Measurements from ENCODE around the gene EXOC7.

The EXOC7 gene

DNA sequence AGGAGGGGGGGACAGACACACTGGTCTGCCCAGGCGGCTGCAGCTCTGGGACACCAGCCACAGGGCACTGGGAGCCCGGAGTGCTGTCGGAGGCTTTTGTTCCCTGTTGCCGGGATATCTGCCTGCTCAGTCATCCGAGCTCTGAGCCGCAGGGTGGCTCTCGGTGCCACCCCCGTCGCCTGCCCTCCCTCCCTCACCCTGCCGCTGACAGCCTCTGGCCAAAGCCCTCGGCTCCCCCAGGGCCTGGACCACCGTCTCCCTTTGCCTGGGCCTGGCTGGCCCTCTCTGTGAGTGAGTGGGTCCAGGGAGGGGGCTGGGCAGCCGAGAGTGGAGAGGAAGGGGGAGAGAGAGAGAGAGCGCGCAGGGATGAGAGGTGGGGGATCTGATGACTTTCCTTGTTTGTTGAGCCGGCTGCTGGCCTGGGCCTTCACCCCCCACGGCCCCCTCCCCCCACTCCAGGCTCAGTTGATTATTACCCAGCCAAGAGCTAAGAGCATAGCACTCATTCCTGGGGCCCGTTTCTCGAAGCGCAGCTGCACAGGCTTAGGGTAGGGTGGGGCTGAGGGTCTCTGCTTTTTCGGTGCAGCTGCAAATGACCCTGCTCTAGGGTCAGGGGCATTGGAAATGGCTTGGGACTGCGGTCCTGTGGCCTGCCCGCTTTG, 34.8 kb upstream of the EXOC7 start:
- DNase-seq: no peak

GRCh38 chr17:76137351-76138233, 34.0 kb upstream of the EXOC7 start:
- no peak for DNase-seq

DNA sequence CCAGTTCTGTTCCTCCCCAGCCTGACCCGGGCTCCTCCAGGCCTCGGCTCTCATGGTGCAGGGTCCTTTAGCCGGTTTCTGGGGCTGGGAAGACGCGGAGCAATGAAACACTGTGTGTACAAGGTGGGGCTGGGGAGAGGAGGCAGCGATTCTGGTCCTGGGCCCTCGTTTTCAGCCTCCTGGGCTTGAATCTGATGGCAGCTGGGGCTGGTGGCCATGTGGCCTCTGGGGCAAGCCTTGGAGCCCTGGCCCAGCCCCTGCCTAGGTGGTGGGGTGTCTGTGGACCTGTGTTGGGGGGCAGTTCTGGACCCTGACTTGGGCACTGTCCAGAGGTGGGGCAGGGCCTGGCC, 33.4 kb upstream of the EXOC7 start:
- DNase-seq: no peak

DNA sequence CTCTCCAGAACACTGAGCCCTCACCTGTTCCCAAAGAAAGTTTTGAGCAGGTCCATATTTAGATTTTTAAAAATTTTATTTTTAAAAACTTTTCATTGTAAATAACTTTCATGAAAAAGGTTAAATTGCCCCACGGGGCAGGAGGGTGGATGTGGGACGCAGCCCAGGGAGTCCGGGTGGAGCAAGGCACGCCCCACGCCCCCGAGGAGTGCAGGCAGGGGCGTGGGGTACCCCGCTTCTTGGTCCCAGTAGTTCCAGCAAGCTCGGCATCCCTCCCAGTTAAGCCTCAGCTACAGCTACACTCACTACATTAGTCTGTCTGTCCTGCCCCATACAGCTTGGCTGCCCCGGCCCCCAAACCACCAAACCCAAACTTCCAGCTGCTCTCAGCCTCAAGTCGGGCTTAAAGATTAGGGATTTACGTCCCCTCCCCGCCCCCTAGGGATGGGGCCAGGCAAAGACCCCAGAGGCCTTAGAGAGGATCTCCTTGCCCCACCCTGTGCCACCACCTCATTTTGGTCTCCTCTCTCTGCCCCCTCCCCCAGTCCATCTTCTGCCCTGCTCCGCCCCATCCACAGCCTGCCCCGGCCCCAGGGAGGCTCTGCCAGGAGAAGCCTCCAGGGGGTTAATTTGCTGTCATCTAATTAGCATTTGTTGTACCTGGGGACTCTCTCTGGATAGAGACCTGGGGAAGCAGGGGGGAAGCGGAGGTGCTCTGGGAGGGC, 32.9 kb upstream of the EXOC7 start:
- DNase-seq: no peak

DNA sequence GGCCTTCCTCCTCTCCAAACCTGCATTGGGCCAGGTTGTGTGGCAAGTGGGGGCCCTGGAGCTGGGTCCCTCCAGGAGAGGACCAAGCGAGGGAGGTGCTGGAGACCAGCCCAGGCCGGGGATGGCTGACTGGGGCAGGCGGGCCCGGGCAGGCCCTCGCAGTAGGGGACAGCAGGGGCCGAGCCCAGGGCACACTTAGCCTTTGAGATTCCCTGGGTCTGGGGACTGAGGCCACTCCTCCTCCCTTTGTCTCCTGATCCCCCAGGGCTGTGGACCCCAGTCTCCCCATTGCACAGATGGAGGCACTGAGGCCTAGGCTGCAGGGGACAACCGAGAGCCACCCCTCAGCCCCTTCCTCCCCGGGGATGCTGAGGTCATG, 32.2 kb upstream of the EXOC7 start:
- DNase-seq: no peak

GRCh38 chr17:76134911-76135809, 31.6 kb upstream of the EXOC7 start:
- no peak for DNase-seq

DNA sequence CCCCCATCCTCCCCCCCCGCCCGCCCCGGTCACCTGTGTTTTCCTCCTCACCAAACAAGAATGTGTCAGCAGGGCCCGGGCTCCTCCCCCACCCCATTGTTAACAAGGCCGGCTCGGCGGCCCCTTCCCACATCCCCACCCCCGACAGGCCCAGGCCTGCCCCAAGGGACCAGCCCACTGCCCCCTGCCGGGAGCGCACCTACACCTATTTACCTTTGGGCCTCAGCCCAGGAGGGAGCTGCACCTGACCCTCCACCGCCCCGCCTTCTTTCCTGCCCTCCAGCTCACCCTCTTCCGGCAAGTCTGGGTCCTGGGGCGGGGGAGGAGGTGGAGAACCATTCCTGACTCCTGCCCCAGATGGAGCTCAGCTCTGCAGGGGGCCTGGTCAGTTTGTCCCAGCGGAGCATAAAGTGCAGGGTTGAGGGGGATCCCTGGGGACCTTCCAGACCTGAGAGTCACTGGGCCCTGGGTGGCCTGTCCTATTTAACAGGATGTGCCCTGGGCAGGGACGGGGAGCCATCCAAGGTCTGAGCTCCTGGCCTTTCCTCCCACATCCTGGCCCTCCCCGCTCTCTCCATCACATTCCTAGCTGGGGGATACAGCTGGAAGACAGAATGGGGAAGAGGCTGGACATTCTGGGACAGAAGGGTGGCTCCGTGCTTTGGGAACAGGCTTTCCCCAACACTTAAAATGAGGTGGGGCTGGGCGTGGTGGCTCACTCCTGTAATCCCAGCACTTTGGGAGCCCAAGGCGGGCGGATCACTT, 29.2 kb upstream of the EXOC7 start:
- no peak for DNase-seq

DNA sequence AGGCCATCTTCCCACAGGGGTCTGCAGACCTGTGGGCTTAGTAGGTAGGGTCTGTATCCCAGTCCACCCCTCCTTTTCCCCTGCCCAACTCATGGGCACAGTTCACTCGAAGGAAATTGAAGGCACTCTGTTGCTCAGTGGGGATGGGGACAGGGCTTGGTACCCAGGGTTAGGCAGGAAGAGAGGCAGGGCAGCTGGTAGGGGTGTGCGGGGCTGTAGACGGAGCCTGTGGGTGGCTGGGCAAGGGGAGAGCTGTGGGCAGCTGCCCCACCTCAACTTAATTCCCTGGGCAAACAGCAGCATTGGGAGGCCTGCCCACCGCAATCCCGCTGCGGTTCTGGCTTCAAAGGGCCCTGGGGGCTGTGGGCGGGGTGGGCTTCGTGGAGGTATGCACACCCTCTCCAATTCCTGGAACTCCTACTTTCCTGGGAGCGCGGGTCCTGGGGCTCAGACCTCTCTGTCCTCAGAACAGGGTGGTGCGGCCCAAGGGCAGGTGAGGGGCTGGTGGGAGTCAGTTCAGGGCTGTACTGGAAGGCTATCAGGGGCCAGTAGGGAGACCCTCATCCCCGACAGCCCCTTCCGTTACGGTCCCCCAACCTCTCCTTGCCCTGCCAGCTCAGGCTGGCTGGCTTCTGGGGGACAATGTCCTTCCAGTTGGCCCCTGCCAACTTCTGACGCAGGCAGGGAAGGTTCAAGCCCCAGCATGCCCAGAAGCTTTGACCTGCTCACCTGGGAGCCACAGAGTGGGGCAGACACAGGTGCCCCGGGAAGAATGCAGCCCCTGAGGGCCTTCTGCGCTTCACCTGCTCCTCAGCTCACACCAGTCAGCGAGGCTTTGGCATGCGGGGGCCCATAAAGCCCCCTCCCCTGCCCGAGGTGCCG, 28.3 kb upstream of the EXOC7 start:
- no peak for DNase-seq

DNA sequence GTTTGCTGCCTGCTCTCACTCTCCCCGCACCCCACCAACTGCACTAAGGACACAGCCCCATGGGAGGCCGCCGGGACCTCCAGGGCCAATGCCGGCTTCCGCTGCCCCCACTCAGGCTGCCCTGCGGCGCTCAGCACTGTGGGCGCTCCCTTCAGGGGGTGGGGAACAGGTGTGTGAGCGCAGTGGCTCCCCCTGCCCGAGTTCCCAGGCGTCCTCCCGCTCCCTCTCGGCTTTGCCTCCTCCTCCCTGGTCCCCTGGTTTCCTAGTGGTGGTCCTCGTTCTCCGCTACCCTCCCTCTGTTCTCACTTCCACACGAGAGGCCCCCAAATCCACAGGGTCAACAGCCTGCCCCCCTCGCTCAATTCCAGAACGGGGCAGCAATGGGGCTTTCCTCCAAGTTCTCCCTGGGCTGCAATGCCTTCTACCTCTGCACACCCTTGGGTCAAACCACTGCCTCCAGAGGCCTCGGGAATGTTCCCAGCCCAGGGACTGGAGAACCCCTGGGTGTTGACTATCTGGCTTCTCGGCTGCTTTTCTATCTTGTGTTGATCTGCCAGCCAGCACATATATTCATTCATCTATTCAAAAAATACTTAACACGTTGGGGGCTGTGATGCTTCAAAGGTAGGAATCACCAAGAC, 27.6 kb upstream of the EXOC7 start:
- DNase-seq: no peak

GRCh38 chr17:76130473-76130872, 26.9 kb upstream of the EXOC7 start:
- no peak for DNase-seq

DNA sequence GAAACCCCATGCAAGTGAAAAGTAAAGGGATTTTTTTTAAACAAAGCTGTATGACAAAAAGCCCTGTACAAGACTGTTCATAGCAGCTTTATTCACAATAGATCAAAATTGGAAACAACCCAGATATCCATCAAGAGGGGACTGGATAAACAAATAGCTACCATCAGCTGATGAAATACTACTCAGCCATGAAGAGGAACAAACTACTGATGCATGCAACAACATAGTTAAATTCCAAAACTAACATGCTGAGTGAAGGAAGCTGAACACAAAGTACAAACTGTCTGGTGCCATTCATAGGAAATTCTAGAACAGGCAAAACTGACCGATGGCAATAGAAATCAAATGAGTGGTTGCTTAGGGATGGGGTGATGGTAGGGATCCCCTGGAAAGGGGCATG, 22.3 kb upstream of the EXOC7 start:
- DNase-seq: no peak

- no peak for DNase-seq
Observed at GRCh38 chr17:76125391-76125675, 21.7 kb upstream of the EXOC7 start.

GRCh38 chr17:76124582-76125390, 21.2 kb upstream of the EXOC7 start:
- DNase-seq: no peak

DNA sequence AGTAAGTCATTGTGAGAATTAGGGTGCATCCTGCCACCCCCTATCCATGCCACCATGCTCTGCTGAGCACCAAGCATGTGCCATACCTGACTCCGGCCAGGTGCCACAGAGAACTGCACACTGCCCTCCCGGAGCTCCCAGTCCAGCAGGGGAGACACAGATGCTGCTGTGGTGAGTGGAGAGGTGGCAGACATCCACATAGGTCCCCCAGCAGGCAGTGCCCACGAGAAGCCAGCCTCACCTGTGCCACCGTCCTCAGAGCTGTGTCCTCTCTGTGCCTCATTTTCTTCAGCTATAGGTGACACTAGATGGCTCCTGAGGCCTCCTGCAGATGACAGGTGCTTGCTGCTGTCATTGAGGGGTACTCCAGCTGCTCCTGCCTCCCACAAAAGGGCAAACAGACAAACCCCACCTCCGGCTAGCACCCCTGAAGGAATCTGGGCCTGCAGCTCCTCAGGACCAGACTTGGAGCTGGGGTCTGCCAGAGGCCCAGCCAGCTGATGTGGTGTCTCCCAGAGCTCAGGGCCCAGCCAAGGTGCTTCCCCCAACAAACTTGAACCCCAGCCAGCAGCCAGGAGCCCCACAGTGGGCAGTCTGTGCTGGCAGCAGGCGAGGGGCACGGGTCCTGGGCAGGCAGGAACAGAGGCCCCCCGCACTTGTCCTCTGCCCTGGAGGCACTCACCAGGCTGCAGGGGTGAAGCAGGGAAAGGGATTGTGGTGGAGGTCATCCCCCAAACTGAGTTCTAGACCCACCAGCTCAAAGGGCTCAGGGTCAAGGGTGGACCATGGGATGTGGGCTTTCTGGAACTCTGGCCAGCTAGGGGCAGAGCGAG, 20.4 kb upstream of the EXOC7 start:
- no peak for DNase-seq

DNA sequence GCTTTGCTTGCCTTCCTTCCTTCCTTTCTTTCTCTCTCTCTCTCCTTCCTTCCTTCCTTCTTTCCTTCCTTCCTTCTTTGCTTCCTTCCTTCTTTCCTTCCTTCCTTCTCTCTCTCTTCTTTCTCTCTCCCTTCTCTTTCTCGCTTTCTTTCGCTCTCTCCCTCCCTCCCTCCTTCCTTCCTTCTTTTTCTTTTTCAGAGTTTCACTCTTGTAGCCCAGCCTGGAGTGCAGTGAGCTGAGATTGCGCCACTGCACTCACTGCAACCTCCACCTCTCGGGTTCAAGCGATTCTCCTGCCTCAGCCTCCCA, 19.6 kb upstream of the EXOC7 start:
- no peak for DNase-seq

GRCh38 chr17:76122431-76123190, 19.0 kb upstream of the EXOC7 start:
- DNase-seq: no peak

DNA sequence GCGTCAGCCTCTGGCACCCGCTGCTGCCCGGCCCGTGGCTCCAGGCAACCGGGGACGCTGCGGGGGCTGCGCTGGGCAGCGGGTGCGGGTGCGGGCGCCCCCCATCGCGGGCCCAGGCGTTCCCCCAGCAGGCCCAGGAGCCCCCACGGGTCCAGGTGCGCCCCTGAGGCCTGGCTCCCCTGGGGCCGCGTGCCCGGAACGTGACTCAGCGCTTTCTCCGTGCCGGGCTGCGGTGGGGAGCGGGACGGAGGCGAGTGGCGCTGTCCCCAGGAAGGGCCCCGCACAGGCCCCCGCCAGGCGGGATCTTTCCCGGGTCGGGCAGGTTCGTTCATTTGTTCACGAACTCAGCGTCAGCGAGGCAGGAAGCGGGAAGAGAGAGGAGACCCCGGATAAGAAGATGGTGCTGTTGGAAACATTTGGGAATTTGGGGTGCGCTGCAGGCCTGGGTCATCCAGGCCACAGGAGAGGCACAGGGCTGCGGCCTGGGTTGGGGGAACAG, 18.4 kb upstream of the EXOC7 start:
- DNase-seq: peak; percentile 33

- DNase-seq: no peak
Observed at GRCh38 chr17:76120658-76121008, 17.0 kb upstream of the EXOC7 start.
